Erythroblast (primary cell): Measurements from ENCODE around the gene HDGFL3.

ENCODE experiments used
- GATA1 ChIP-seq: IDR thresholded peaks from 2 replicates; pipeline ENCODE4 v1.6.1; 2011; ENCODE audit warnings: low read depth, mild to moderate bottlenecking, control low read depth, low read length, moderate library complexity
- POLR2A ChIP-seq: IDR thresholded peaks from 2 replicates; pipeline ENCODE4 v1.6.1; 2011; ENCODE audit warnings: mild to moderate bottlenecking, low read length

- no peak for TF ChIP-seq POLR2A
- no peak for TF ChIP-seq GATA1
These were observed 99.8 kb downstream of the HDGFL3 start for GRCh38 chr15:83107841-83108181.
